HepG2 (cell line): ENCODE results near the gene PHF21B. TPM values are rescaled to one million over a fixed set of nuclear protein-coding genes. Genes with fewer than 3 reads are reported as not detected.

Source experiments
- ATAC-seq: fragments of 200-7000 bp; cut with Tn5 transposase; 3 replicates; pipeline ENCODE4 v1.9.1; 2020; ENCODE audit warnings: mild to moderate bottlenecking, moderate library complexity
- BruUV-seq: library from RNA; stranded (reverse); fragments of 400-500 nt; replicated peaks from 2 replicates; lab custom pipeline; 2021; lab: Mats Ljungman, UMichigan
- CTCF ChIA-PET: fragments of 300-600 bp; formaldehyde crosslinking; extraction: SDS; loops from one replicate; lab custom pipeline; 2021; ENCODE audit warnings: low total read pairs, inconsistent platforms, low intra/inter-chr PET ratio; lab: Yijun Ruan, JAX
- POLR2A ChIA-PET: fragments of 350-600 bp; sonication (Branson Sonifier 250); formaldehyde crosslinking; loops from one replicate; lab custom pipeline; 2020; ENCODE audit warnings: antibody characterized with exemption, inconsistent platforms; lab: Yijun Ruan, JAX
- DNase-seq: peaks from one replicate; pipeline ENCODE4 v3.0.0-alpha.2; 2015; ENCODE audit warnings: low spot score
- FAIRE-seq: peaks from 3 replicates; lab custom pipeline; 2011; peaks lifted over from hg19 to GRCh38; lab: Jason Lieb, UNC
- H2AFZ ChIP-seq: one replicate; pipeline ENCODE4 v1.6.1; 2011; ENCODE audit warnings: low read length, inconsistent platforms
- H3K27ac ChIP-seq: fragments of 300-600 bp; 3 replicates; pipeline ENCODE4 v1.8.0; 2011; ENCODE audit warnings: mixed run types, mild to moderate bottlenecking, mixed read lengths, low read length, inconsistent platforms; ENCODE audit not compliant: insufficient read depth; ENCODE audit errors: extremely low read length
- H3K27me3 ChIP-seq, 2 experiments: fragments of 200-600 bp in 1 of 2; 2 replicates in 1 of 2; 3 replicates in 1 of 2; pipeline versions ENCODE4 v1.6.0 to v1.8.0; 2011; ENCODE audit warnings: low read length in 2 of 2, mild to moderate bottlenecking in 2 of 2, moderate library complexity in 2 of 2, inconsistent platforms in 1 of 2; ENCODE audit not compliant: insufficient read depth in 2 of 2, control insufficient read depth in 1 of 2
- H3K36me3 ChIP-seq, 2 experiments: fragments of 200-600 bp in 1 of 2; replicated peaks in 1 of 2; 2 replicates in 1 of 2; 3 replicates in 1 of 2; pipeline versions ENCODE4 v1.5.1 to v1.8.0; 2011; ENCODE audit warnings: low read length in 2 of 2, inconsistent platforms in 1 of 2; ENCODE audit not compliant: insufficient read depth in 2 of 2, control insufficient read depth in 1 of 2
- H3K4me1 ChIP-seq: 2 replicates; pipeline ENCODE4 v1.5.1; 2012; ENCODE audit warnings: low read length, inconsistent platforms; ENCODE audit not compliant: insufficient read depth
- H3K4me2 ChIP-seq: 2 replicates; pipeline ENCODE4 v1.6.0; 2011; ENCODE audit warnings: low read depth, low read length, inconsistent platforms
- H3K4me3 ChIP-seq, 3 experiments: fragments of 200-600 bp in 1 of 3; sonication (generic), shearing (Covaris generic) in 1 of 3; replicated peaks in 1 of 3; 2 replicates each; pipeline ENCODE4 v1.5.1; 2011 to 2016; ENCODE audit warnings: low read length in 3 of 3, inconsistent platforms in 2 of 3, low read depth in 2 of 3, mild to moderate bottlenecking in 2 of 3, control low read depth in 1 of 3, mixed read lengths in 1 of 3; ENCODE audit not compliant: insufficient read depth in 1 of 3
- H3K79me2 ChIP-seq: one replicate; pipeline ENCODE4 v1.6.1; 2011; ENCODE audit warnings: low read length, inconsistent platforms; ENCODE audit not compliant: insufficient read depth
- H3K9ac ChIP-seq: 2 replicates; pipeline ENCODE4 v1.6.0; 2011; ENCODE audit warnings: mild to moderate bottlenecking, low read depth, low read length, inconsistent platforms; ENCODE audit not compliant: insufficient read depth
- H3K9me3 ChIP-seq: 2 replicates; pipeline ENCODE4 v1.5.1; 2012; ENCODE audit warnings: mild to moderate bottlenecking, low read length
- H4K20me1 ChIP-seq: 2 replicates; pipeline ENCODE4 v1.6.0; 2011; ENCODE audit warnings: inconsistent platforms, mild to moderate bottlenecking, low read length, moderate library complexity; ENCODE audit not compliant: insufficient read depth
- BATF2 ChIP-seq: sonication (generic); formaldehyde crosslinking; IDR thresholded peaks from 2 replicates; pipeline ENCODE4 v1.8.0; 2022; ENCODE audit warnings: mild to moderate bottlenecking, missing genetic modification reagents, moderate library complexity
- CHD4 ChIP-seq: fragments of 200-600 bp; sonication (generic); IDR thresholded peaks from 2 replicates; pipeline ENCODE4 v1.7.0; 2017; ENCODE audit warnings: mild to moderate bottlenecking, low read length, borderline replicate concordance
- DDIT3 ChIP-seq: sonication (generic); formaldehyde crosslinking; IDR thresholded peaks from 2 replicates; pipeline ENCODE4 v1.4.0; 2020; ENCODE audit warnings: mild to moderate bottlenecking, missing genetic modification reagents
- KDM6A ChIP-seq: IDR thresholded peaks from 2 replicates; pipeline ENCODE4 v1.6.1; 2016; ENCODE audit warnings: low read depth
- MTF2 ChIP-seq: sonication (generic); formaldehyde crosslinking; IDR thresholded peaks from 2 replicates; pipeline ENCODE4 v1.5.0; 2020; ENCODE audit warnings: missing genetic modification reagents, borderline replicate concordance
- PCBP2 ChIP-seq: fragments of 200-400 bp; formaldehyde crosslinking; optimal IDR thresholded peaks from 2 replicates; pipeline ENCODE3; 2018; ENCODE audit warnings: low read length, low read depth; ENCODE audit not compliant: poor library complexity, severe bottlenecking
- POLR2G ChIP-seq: fragments of 200-400 bp; formaldehyde crosslinking; IDR thresholded peaks from 2 replicates; pipeline ENCODE4 v1.6.1; 2018; ENCODE audit warnings: mild to moderate bottlenecking, low read depth, low read length, moderate library complexity
- PRPF4 ChIP-seq: fragments of 200-400 bp; formaldehyde crosslinking; IDR thresholded peaks from 2 replicates; pipeline ENCODE4 v1.6.1; 2016; ENCODE audit warnings: low read length, low read depth; ENCODE audit not compliant: poor library complexity, severe bottlenecking
- RNF2 ChIP-seq: fragments of 450-650 bp; conservative IDR thresholded peaks from 2 replicates; pipeline ENCODE4 v1.6.1; 2016; ENCODE audit warnings: low read depth
- SALL1 ChIP-seq: sonication (generic); formaldehyde crosslinking; IDR thresholded peaks from 2 replicates; pipeline ENCODE4 v1.8.0; 2022; ENCODE audit warnings: mild to moderate bottlenecking, missing genetic modification reagents
- STAT6 ChIP-seq: sonication (generic); formaldehyde crosslinking; IDR thresholded peaks from 2 replicates; pipeline ENCODE4 v1.4.0; 2020; ENCODE audit warnings: missing genetic modification reagents, mild to moderate bottlenecking, borderline replicate concordance
- ZNF496 ChIP-seq: sonication (generic); formaldehyde crosslinking; IDR thresholded peaks from 2 replicates; pipeline ENCODE4 v1.8.1; 2023; ENCODE audit warnings: mild to moderate bottlenecking, moderate library complexity, missing genetic modification reagents; ENCODE audit not compliant: insufficient replicate concordance
- ZNF580 ChIP-seq: IDR thresholded peaks from 2 replicates; pipeline ENCODE4 v1.6.1; 2016; ENCODE audit warnings: low read depth, borderline replicate concordance
- WGBS: methylation state at CpG from one replicate; pipeline ENCODE4 v1.1.6; 2017; ENCODE audit warnings: low lambda C conversion rate; 5-methylcytosine and 5-hydroxymethylcytosine counted together
- in situ Hi-C: cut with HindIII; loops from 2 replicates; pipeline ENCODE4 v1.10.0; 2017; ENCODE audit warnings: low pct_unique_long_range_greater_than_20kb; ENCODE audit not compliant: extremely low pct_ligation_motif_present
- intact Hi-C: fragments of 100-400 bp; cut with micrococcal nuclease; formaldehyde crosslinking; loops from one replicate; pipeline ENCODE4 v1.10.0; 2022; ENCODE audit not compliant: unreplicated experiment
- polyA plus RNA-seq, 8 experiments: library from polyadenylated mRNA; depleted of rRNA in 3 of 8; stranded (reverse) in 7 of 8; unstranded in 1 of 8; fragments of >200 nt; fragmentation: Illumina TruSeq in 4 of 8; extraction: Trizol in 4 of 8; gene quantifications; 2 replicates each; pipeline versions ENCODE4 v1.2.1 to v1.2.3, GENCODE V29; 2011 to 2016; ENCODE audit warnings: low read depth in 4 of 8, missing spikeins in 1 of 8, mixed read lengths in 1 of 8; ENCODE audit not compliant: insufficient read depth in 1 of 8
- total RNA-seq, 5 experiments: library from RNA; depleted of rRNA; stranded (reverse); fragments of >200 nt; fragmentation: Illumina TruSeq; extraction: Trizol; gene quantifications; 2 replicates each; pipeline ENCODE4 v1.2.3, GENCODE V29; 2016; ENCODE audit warnings: low read depth in 1 of 5

The PHF21B gene
- total and polyA plus RNA-seq, 2 of the 13 experiments (the other 11 are each of a cell fraction or from before 2014, with no cell fraction given): not detected

GRCh38 chr22:45001653-45002052 is 8.2 kb downstream of the PHF21B start:
- CTCF ChIA-PET: no interaction called here
- no peaks in the 10 kb centered on the region for H3K36me3 ChIP-seq
- BruUV-seq: no TSS peak
- in situ Hi-C loops: no loop called here
- no peak overlapping the region for H3K4me3 ChIP-seq
- TF ChIP-seq RNF2 (no peak), KDM6A (no peak), MTF2 (CRISPR knock-in tag) (no peak), SALL1 (CRISPR knock-in tag) (no peak), STAT6 (CRISPR knock-in tag) (no peak), DDIT3 (CRISPR knock-in tag) (no peak), ZNF580 (CRISPR knock-in tag) (no peak), ZNF496 (CRISPR knock-in tag) (no peak), BATF2 (CRISPR knock-in tag) (no peak), PCBP2 (no peak), CHD4 (no peak), POLR2G (no peak), PRPF4 (no peak)
- TF ChIP-seq, all 625 proteins: peak for 0
- DNase-seq: no peak
- Histone ChIP-seq H2AFZ (no peak overlapping the region), H3K9me3 (no peaks in the 10 kb centered on the region), H3K27me3 (peaks cover 10 to 81% of the 10 kb centered on the region in 2 experiments), H3K79me2 (no peaks in the 10 kb centered on the region), H4K20me1 (0 out of 2 replicates have a peak, but pooled peaks cover 5% of the 10 kb centered on the region), H3K9ac (no peak overlapping the region), H3K27ac (no peak overlapping the region), H3K4me2 (no peak overlapping the region), H3K4me1 (no peaks in the 10 kb centered on the region)
- POLR2A ChIA-PET: no interaction called here
- WGBS: 43% methylated on average over 15 of the region's 15 CpGs
- intact Hi-C loops: no loop called here
- no peak for FAIRE-seq
- ATAC-seq: no peak
